ENCODE data around the gene KRI1. TPM values are rescaled to one million over a fixed set of nuclear protein-coding genes. Genes with fewer than 3 reads are reported as not detected.

Gene KRI1
- total RNA-seq (2022; extraction: Qiagen RNA extraction; ENCODE audit: low read depth) = 18.1 to 19.8 TPM (median 18.6 TPM) in 5 replicates

GRCh38 chr19:10565567-10566407 lies at the start of gene KRI1:
Gene KRI1, minus strand, starts transcription at chr19:10566010. Its CDS starts 11 bp downstream, at chr19:10565999.

GRCh38 chr19:10587022-10587838 lies 21.4 kb upstream of the KRI1 start, which contains the start of gene AP1M2:
Gene AP1M2, minus strand, starts transcription at chr19:10587312. Its CDS starts 81 bp downstream, at chr19:10587231.

GRCh38 chr19:10568826-10569651 lies 3.2 kb upstream of the KRI1 start, which contains the start of gene CDKN2D:
Gene CDKN2D, minus strand, starts transcription at chr19:10568979. Its CDS starts 326 bp downstream, at chr19:10568653.

GRCh38 chr19:10543420-10544241 lies 22.2 kb downstream of the KRI1 start, which contains the start of gene ATG4D:
Gene ATG4D, plus strand, starts transcription at chr19:10543904. Its CDS starts 187 bp downstream, at chr19:10544091.

GRCh38 chr19:10517361-10517759 lies 48.5 kb downstream of the KRI1 start, which contains the start of gene S1PR5:
Gene S1PR5, minus strand, starts transcription at chr19:10517447. Its CDS starts 2,436 bp downstream, at chr19:10515011.

Other genes starting within 250 kb of the KRI1 start
- gene FDX2, start 250.0 kb downstream of the KRI1 start, total RNA-seq (2022; extraction: Qiagen RNA extraction; ENCODE audit: low read depth) = 26.3 to 41.5 TPM (median 33.5 TPM) in 5 replicates
- 21.6 to 31.6 TPM (median 29.0 TPM) in 5 replicates for gene RAVER1, start 232.5 kb downstream of the KRI1 start, total RNA-seq (2022; extraction: Qiagen RNA extraction; ENCODE audit: low read depth)
- gene ICAM3, start 226.4 kb downstream of the KRI1 start, total RNA-seq (2022; extraction: Qiagen RNA extraction; ENCODE audit: low read depth) = 5.2 to 10.3 TPM (median 10.0 TPM) in 5 replicates
- 34.1 to 48.3 TPM (median 45.9 TPM) in 5 replicates for gene TYK2, start 185.4 kb downstream of the KRI1 start, total RNA-seq (2022; extraction: Qiagen RNA extraction; ENCODE audit: low read depth)
- gene CDC37, start 162.5 kb downstream of the KRI1 start, total RNA-seq (2022; extraction: Qiagen RNA extraction; ENCODE audit: low read depth) = 159 to 206 TPM (median 185 TPM) in 5 replicates
- gene PDE4A, start 145.5 kb downstream of the KRI1 start, total RNA-seq (2022; extraction: Qiagen RNA extraction; ENCODE audit: low read depth) = 3.7 to 5.2 TPM (median 5.1 TPM) in 5 replicates
- gene KEAP1, start 62.7 kb downstream of the KRI1 start, total RNA-seq (2022; extraction: Qiagen RNA extraction; ENCODE audit: low read depth) = 52.6 to 73.6 TPM (median 67.5 TPM) in 5 replicates
- gene S1PR5, start 48.6 kb downstream of the KRI1 start, total RNA-seq (2022; extraction: Qiagen RNA extraction; ENCODE audit: low read depth) = 1.7 to 2.6 TPM (median 2.3 TPM) in 5 replicates
- gene ATG4D, start 22.1 kb downstream of the KRI1 start, total RNA-seq (2022; extraction: Qiagen RNA extraction; ENCODE audit: low read depth) = 15.1 to 22.5 TPM (median 22.1 TPM) in 5 replicates
- gene CDKN2D, start 3.0 kb upstream of the KRI1 start, total RNA-seq (2022; extraction: Qiagen RNA extraction; ENCODE audit: low read depth) = 4.4 to 6.6 TPM (median 4.8 TPM) in 5 replicates
- gene AP1M2, start 21.3 kb upstream of the KRI1 start, total RNA-seq (2022; extraction: Qiagen RNA extraction; ENCODE audit: low read depth) = 26.7 to 47.6 TPM (median 40.6 TPM) in 5 replicates
- gene SLC44A2, start 59.5 kb upstream of the KRI1 start, total RNA-seq (2022; extraction: Qiagen RNA extraction; ENCODE audit: low read depth) = 5.6 to 7.9 TPM (median 6.6 TPM) in 5 replicates
- 159 to 173 TPM (median 167 TPM) in 5 replicates for gene ILF3, start 88.3 kb upstream of the KRI1 start, total RNA-seq (2022; extraction: Qiagen RNA extraction; ENCODE audit: low read depth)
- 29.9 to 37.3 TPM (median 34.7 TPM) in 5 replicates for gene QTRT1, start 135.4 kb upstream of the KRI1 start, total RNA-seq (2022; extraction: Qiagen RNA extraction; ENCODE audit: low read depth)
- 51.4 to 60.0 TPM (median 52.3 TPM) in 5 replicates for gene DNM2, start 152.1 kb upstream of the KRI1 start, total RNA-seq (2022; extraction: Qiagen RNA extraction; ENCODE audit: low read depth)

Measured in A549 treated with CpdA at 1 μM for 4 hours (cell line).